ENCODE data around the gene CD101. TPM values are rescaled to one million over a fixed set of nuclear protein-coding genes. Genes with fewer than 3 reads are reported as not detected.

The CD101 gene
- total and polyA plus RNA-seq, 2 of the 8 experiments (the other 6 are each of a cell fraction or from before 2014, with no cell fraction given) = 1.1 to 1.2 TPM

DNA sequence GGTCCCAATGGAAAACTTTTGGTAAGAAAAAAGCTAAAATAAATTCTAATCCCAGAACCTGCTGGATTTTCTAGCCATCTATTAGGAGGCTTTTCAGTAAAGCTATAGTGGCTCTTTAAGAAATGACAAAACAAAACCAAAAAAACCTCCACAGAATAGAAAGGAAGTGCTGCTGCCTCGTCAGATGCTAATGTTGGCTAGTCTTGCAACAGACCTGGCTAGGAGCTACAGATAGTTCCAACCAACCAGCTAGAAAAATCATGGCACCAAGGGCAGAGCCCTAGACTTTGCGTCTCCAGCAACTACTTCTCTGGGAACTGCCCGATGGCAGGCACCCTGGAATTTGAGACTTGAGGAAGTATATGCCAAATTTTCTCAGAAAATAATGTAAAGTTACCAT, 7.6 kb downstream of the CD101 start:
- H3K14ac ChIP-seq (ENCODE audit: insufficient read length) = no peak overlapping the region
- TF ChIP-seq EZH2 (IDR thresholded peaks at IDR 0.05; ENCODE audit: low read depth, low read length, severe bottlenecking) = no peak
- TF ChIP-seq EGR1 (IDR thresholded peaks at IDR 0.05; ENCODE audit: borderline replicate concordance, low read depth, low read length) = no peak
- no peak for TF ChIP-seq TEAD4 (IDR thresholded peaks at IDR 0.05; ENCODE audit: low read depth, low read length)
- TF ChIP-seq, protein P1, sequence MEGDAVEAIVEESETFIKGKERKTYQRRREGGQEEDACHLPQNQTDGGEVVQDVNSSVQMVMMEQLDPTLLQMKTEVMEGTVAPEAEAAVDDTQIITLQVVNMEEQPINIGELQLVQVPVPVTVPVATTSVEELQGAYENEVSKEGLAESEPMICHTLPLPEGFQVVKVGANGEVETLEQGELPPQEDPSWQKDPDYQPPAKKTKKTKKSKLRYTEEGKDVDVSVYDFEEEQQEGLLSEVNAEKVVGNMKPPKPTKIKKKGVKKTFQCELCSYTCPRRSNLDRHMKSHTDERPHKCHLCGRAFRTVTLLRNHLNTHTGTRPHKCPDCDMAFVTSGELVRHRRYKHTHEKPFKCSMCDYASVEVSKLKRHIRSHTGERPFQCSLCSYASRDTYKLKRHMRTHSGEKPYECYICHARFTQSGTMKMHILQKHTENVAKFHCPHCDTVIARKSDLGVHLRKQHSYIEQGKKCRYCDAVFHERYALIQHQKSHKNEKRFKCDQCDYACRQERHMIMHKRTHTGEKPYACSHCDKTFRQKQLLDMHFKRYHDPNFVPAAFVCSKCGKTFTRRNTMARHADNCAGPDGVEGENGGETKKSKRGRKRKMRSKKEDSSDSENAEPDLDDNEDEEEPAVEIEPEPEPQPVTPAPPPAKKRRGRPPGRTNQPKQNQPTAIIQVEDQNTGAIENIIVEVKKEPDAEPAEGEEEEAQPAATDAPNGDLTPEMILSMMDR (IDR thresholded peaks at IDR 0.05; ENCODE audit: control extremely low read depth in 1 of 3, insufficient read depth in 1 of 3, low read depth in 1 of 3, low read length in 3 of 3) = no peak
- no peak for TF ChIP-seq GTF2F1 (IDR thresholded peaks at IDR 0.05; ENCODE audit: borderline replicate concordance, low read depth, low read length)
- H2AFZ ChIP-seq (ENCODE audit: low read length) = no peak overlapping the region
- H4K8ac ChIP-seq (ENCODE audit: extremely low read depth, insufficient read depth, low read length) = no peak overlapping the region
- H3K4me2 ChIP-seq (ENCODE audit: insufficient read depth in 1 of 2, low read depth in 2 of 2, low read length in 2 of 2) = no peak overlapping the region
- no peak overlapping the region for H3K27ac ChIP-seq (ENCODE audit: low read depth, low read length)
- no peaks in the 10 kb centered on the region for H3K79me2 ChIP-seq (ENCODE audit: control insufficient read depth in 1 of 2, insufficient read depth in 2 of 2, low read length in 2 of 2)
- H3K9ac ChIP-seq (replicated peaks in 1 of 4; ENCODE audit: extremely low read depth in 1 of 4, low read depth in 3 of 4, low read length in 3 of 4) = no peak overlapping the region
- H2BK20ac ChIP-seq (ENCODE audit: low read length) = no peak overlapping the region
- H3K27me3 ChIP-seq (replicated peaks in 1 of 4; ENCODE audit: control insufficient read depth in 3 of 4, extremely low read depth in 1 of 4, insufficient read depth in 3 of 4, low read length in 3 of 4) = no peaks in the 10 kb centered on the region
- no peak overlapping the region for H2BK15ac ChIP-seq (ENCODE audit: low read length)
- no peak overlapping the region for H3K4ac ChIP-seq (replicated peaks; ENCODE audit: insufficient read length, low read depth, low read length)
- no peaks in the 10 kb centered on the region for H4K20me1 ChIP-seq (replicated peaks in 1 of 2; ENCODE audit: control insufficient read depth in 1 of 2, insufficient read depth in 2 of 2, low read length in 2 of 2)
- H3K56ac ChIP-seq (replicated peaks; ENCODE audit: insufficient read length, low read depth, low read length) = no peak overlapping the region
- no peak overlapping the region for H4K5ac ChIP-seq (ENCODE audit: insufficient read length, low read depth, low read length)
- POLR2A ChIA-PET (ENCODE audit: partially characterized antibody) = interaction anchor here (1.9 kb wide), 1 partner anchor 51 kb away, joined by 4 read pairs; the partner anchor contains the start of gene TTF2
- no peak for FAIRE-seq
- H4K91ac ChIP-seq (replicated peaks; ENCODE audit: insufficient read length, low read length) = no peak overlapping the region
- no peaks in the 10 kb centered on the region for H3K79me1 ChIP-seq (ENCODE audit: low read depth, low read length)
- no peak for DNase-seq (ENCODE audit: low read depth in 1 of 2, low spot score in 2 of 2)
- CTCF ChIA-PET (ENCODE audit: partially characterized antibody) = interaction anchor here (0.6 to 1.3 kb wide), 11 partner anchors 12 to 505 kb away, joined by 3 to 6 read pairs (median 3); no protein-coding TSS in a partner anchor
- H3K18ac ChIP-seq (ENCODE audit: extremely low read depth, low read length) = no peak overlapping the region
- no peak overlapping the region for H2BK12ac ChIP-seq (ENCODE audit: low read depth, low read length)
- no peak overlapping the region for H3K23ac ChIP-seq (ENCODE audit: insufficient read length)
- no peaks in the 10 kb centered on the region; the same call in 1 of the 2 replicates for H3K23me2 ChIP-seq (ENCODE audit: low read depth, low read length)
- H3K4me3 ChIP-seq (ENCODE audit: extremely low read depth in 1 of 4, insufficient read depth in 2 of 4, low read depth in 3 of 4, low read length in 4 of 4) = no peak overlapping the region
- H2AK5ac ChIP-seq (ENCODE audit: low read depth, low read length) = no peak overlapping the region
- H3K4me1 ChIP-seq (replicated peaks in 1 of 4; ENCODE audit: control insufficient read depth in 3 of 4, insufficient read depth in 4 of 4, low read length in 3 of 4) = peaks cover 0 to 4% (median 1%) of the 10 kb centered on the region in 4 experiments; a peak in 2 of 7 replicates
- H3K9me3 ChIP-seq (ENCODE audit: insufficient read depth in 2 of 2, low read depth in 1 of 2, low read length in 1 of 2) = no peaks in the 10 kb centered on the region
- no peaks in the 10 kb centered on the region for H3K36me3 ChIP-seq (ENCODE audit: control insufficient read depth in 2 of 4, insufficient read depth in 4 of 4, low read length in 3 of 4)
- 78% methylated on average over 3 of the region's 3 CpGs; no CpG with 5 or more reads in 1 of the 2 experiments for WGBS, 2 experiments (ENCODE audit: extremely low coverage in 1 of 2, insufficient coverage in 1 of 2, insufficient read length in 1 of 2, insufficient replicate concordance in 2 of 2, low coverage in 1 of 2, low lambda C conversion rate in 2 of 2, missing lambda C conversion rate in 1 of 2)
- no peak overlapping the region for H2BK5ac ChIP-seq (ENCODE audit: low read depth, low read length)
- no peak overlapping the region for H2BK120ac ChIP-seq (replicated peaks; ENCODE audit: low read depth, low read length)
